ENCODE results near the gene CRLF1. TPM values are rescaled to one million over a fixed set of nuclear protein-coding genes. Genes with fewer than 3 reads are reported as not detected.
A peak's percentile ranks its signal among the peaks of the same experiment; 100 is the strongest.

Gene CRLF1
- total RNA-seq, 1 experiment from 2014 or later = 0.86 TPM

DNA sequence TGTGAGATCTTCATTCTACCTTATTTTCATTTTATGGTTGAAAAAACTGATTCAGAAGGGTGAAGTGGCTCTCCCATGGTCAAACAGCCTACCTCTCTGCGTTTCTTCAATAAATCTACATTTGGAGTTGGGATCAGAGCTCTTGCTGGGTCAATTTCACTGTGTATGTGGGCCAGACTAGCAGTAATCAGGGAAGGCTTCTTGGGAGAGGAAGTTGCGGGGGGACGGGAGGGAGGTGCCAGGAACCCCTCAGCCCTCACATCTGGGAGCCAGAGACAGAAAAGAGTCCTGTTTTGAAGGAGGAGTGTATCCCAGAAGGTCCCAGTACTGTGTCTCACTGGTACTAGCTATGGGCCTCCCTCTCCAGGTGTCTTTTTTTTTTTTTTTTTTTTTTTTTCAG lies 48.0 kb downstream of the CRLF1 start:
- no peak for DNase-seq (ENCODE audit: low read depth)

DNA sequence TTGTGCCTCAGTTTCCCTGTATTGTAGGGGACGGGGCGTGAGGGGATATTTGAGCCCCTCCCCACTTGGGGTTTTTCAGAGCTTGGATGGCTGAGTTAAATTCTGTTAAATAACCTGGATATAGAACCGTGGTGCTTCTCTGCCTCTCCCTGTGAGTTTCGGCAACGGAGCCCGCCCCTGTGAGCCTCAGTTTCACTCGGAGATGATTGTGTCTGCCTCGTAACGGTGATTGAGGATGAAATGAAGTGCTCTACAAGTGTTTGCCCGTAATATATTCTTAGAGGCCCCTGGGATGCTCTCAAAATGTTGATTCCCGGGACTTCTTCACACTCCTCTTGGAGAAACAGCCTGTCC lies 48.4 kb downstream of the CRLF1 start:
- no peak for DNase-seq (ENCODE audit: low read depth)

DNA sequence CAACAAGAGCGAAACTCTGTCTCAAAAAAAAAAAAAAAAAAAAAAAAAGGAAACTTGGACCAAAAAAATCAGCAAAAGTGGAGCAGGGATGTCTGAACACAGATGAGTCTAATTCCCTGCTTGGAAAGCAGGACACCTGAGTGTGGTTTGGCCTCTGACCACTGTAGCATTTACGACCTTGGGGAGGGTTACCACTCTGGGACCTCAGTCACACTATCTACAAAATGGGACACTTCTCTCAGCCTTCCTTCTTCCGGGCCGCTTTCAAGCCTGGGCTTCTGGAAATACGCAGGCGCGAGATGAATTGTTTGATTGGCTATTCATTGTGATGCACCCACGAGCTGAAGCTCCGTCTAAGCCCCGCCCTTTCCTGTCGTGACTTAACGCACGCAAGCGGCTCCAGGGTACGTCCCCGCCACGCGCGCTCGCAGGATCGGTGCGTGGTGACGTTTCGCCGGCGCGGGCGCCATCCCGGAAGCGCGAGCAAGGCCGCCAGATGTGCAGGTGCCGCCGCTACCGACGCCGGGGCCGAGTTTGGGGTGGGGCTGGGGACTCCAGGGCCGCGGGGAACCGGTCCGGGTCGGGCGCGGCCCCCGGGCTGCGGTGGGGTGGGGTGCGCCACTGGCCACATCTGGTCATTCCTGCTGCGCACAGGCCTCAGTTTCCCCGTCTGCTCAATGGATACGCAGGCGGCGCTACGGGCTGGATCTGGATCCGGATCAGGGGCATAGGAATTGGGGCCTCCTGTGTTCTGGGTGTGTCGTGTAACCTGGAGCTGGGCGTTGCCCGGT lies 49.0 kb downstream of the CRLF1 start, which contains the start of gene KXD1:
TSS of gene KXD1 (plus strand) at position 460 of the 791 bp plus-strand sequence. CDS start 4,187 bp downstream, outside the sequence.
- DNase-seq (ENCODE audit: low read depth) = peak; percentile 98

DNA sequence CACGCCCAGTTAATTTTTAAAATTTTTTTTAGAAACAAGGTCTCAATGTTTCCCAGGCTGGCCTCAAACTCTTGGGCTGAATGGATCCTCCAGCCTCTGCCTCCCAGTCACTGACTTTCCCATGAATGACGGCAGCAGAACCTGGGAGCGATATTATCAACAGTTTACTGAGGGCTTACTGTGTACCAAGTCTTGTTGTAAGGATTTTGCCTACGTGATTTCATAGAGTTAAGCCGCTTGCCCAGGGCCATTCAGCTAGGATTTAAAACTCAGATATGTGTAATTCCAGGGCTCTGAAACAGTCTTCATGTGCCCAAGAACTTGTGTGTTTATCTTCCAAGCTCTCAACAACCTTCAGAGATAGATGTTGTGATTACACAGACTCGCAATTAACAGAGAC lies 55.0 kb downstream of the CRLF1 start:
- no peak for DNase-seq (ENCODE audit: low read depth)

DNA sequence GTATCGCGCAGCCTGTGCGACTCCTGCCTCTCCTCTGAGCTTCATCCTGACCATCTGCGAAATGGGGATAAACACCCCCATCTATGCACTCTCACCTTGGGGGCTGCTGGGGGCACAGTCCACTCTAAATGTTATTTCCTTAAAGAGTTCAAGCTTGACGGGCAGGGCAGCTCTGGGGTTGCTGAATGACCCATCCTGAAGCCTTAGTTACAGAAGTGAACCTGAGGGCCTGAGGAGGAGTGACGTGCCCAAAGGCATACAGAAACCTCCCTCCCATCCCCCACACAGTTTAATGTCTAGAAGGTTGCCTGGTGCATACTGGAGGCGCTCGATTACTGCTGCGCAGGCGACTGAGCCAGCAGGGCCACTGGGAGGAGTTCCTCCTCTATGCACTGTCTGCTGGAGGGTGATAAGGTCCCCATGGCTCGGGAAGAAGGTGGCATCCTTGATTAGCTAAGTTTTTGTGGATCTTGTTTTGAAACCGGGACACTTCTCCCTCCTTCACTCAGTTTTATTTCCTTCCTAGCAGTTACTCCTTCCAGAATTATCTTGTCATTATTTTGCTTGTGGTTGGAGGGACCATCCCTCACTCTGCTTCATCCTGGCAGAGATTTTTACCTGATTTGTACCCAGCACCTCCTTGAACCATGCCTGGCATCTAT lies 62.7 kb downstream of the CRLF1 start:
- DNase-seq (ENCODE audit: low read depth) = peak; percentile 38

Other genes starting within 250 kb of the CRLF1 start
- 109 and 147 TPM in 2 replicates for gene GDF15, start 220.6 kb downstream of the CRLF1 start, total RNA-seq (2014; rRNA removed)
- gene LRRC25, start 209.2 kb downstream of the CRLF1 start, total RNA-seq (2014; rRNA removed) = not detected in 2 replicates
- gene SSBP4, start 187.4 kb downstream of the CRLF1 start, total RNA-seq (2014; rRNA removed) = 41.6 and 64.2 TPM in 2 replicates
- 0.83 and 0.86 TPM in 2 replicates for gene ISYNA1, start 168.7 kb downstream of the CRLF1 start, total RNA-seq (2014; rRNA removed)
- 10.5 and 10.8 TPM in 2 replicates for gene ELL, start 84.7 kb downstream of the CRLF1 start, total RNA-seq (2014; rRNA removed)
- gene FKBP8, start 63.2 kb downstream of the CRLF1 start, total RNA-seq (2014; rRNA removed) = 374 and 409 TPM in 2 replicates
- gene KXD1, start 48.9 kb downstream of the CRLF1 start, total RNA-seq (2014; rRNA removed) = 136 and 148 TPM in 2 replicates
- 772 and 799 TPM in 2 replicates for gene UBA52, start 34.9 kb downstream of the CRLF1 start, total RNA-seq (2014; rRNA removed)
- 90.9 and 100 TPM in 2 replicates for gene REX1BD, start 18.0 kb downstream of the CRLF1 start, total RNA-seq (2014; rRNA removed)
- gene TMEM59L, start 6.1 kb upstream of the CRLF1 start, total RNA-seq (2014; rRNA removed) = 0.11 and 0.26 TPM in 2 replicates
- 3.3 and 5.3 TPM in 2 replicates for gene KLHL26, start 30.2 kb upstream of the CRLF1 start, total RNA-seq (2014; rRNA removed)
- gene CRTC1, start 76.9 kb upstream of the CRLF1 start, total RNA-seq (2014; rRNA removed) = 1.7 and 2.0 TPM in 2 replicates
- gene COMP, start 184.5 kb upstream of the CRLF1 start, total RNA-seq (2014; rRNA removed) = 0.13 TPM in 1 of 2 replicates, not detected in the other
- gene UPF1, start 225.2 kb upstream of the CRLF1 start, total RNA-seq (2014; rRNA removed) = 56.5 and 76.0 TPM in 2 replicates

Measured in LHCN-M2 (cell line).